ENCODE data around the gene SLC36A1. TPM values are rescaled to one million over a fixed set of nuclear protein-coding genes. Genes with fewer than 3 reads are reported as not detected.

Gene SLC36A1
- total and polyA plus RNA-seq, 2 of the 8 experiments (the other 6 are each of a cell fraction or from before 2014, with no cell fraction given) = 6.6 to 9.6 TPM

- Histone ChIP-seq H4K8ac (ENCODE audit: extremely low read depth, insufficient read depth, low read length) (no peak overlapping the region), H3K79me1 (ENCODE audit: low read depth, low read length) (no peaks in the 10 kb centered on the region), H3K36me3 (ENCODE audit: control insufficient read depth in 2 of 4, insufficient read depth in 4 of 4, low read length in 3 of 4) (peaks cover 0 to 5% (median 0%) of the 10 kb centered on the region in 4 experiments; a peak in 1 of 8 replicates), H3K23me2 (ENCODE audit: low read depth, low read length) (no peaks in the 10 kb centered on the region; the same call in 1 of the 2 replicates), H3K18ac (ENCODE audit: extremely low read depth, low read length) (no peak overlapping the region), H3K23ac (ENCODE audit: insufficient read length) (no peak overlapping the region), H3K4me2 (ENCODE audit: insufficient read depth in 1 of 2, low read depth in 2 of 2, low read length in 2 of 2) (no peak overlapping the region), H3K14ac (ENCODE audit: insufficient read length) (no peak overlapping the region), H3K79me2 (ENCODE audit: control insufficient read depth in 1 of 2, insufficient read depth in 2 of 2, low read length in 2 of 2) (no peaks in the 10 kb centered on the region), H4K91ac (replicated peaks; ENCODE audit: insufficient read length, low read length) (no peak overlapping the region), H4K5ac (ENCODE audit: insufficient read length, low read depth, low read length) (no peak overlapping the region), H3K27me3 (replicated peaks in 1 of 4; ENCODE audit: control insufficient read depth in 3 of 4, extremely low read depth in 1 of 4, insufficient read depth in 3 of 4, low read length in 3 of 4) (no peaks in the 10 kb centered on the region), H2BK120ac (replicated peaks; ENCODE audit: low read depth, low read length) (no peak overlapping the region), H3K4me1 (replicated peaks in 1 of 4; ENCODE audit: control insufficient read depth in 3 of 4, insufficient read depth in 4 of 4, low read length in 3 of 4) (no peaks in the 10 kb centered on the region), H2BK15ac (ENCODE audit: low read length) (no peak overlapping the region), H2AFZ (ENCODE audit: low read length) (no peak overlapping the region), H2BK12ac (ENCODE audit: low read depth, low read length) (no peak overlapping the region), H3K4me3 (ENCODE audit: extremely low read depth in 1 of 4, insufficient read depth in 2 of 4, low read depth in 3 of 4, low read length in 4 of 4) (no peak overlapping the region), H3K27ac (ENCODE audit: low read depth, low read length) (no peak overlapping the region), H3K56ac (replicated peaks; ENCODE audit: insufficient read length, low read depth, low read length) (no peak overlapping the region), H3K9me3 (ENCODE audit: insufficient read depth in 2 of 2, low read depth in 1 of 2, low read length in 1 of 2) (no peaks in the 10 kb centered on the region), H3K4ac (replicated peaks; ENCODE audit: insufficient read length, low read depth, low read length) (no peak overlapping the region), H2AK5ac (ENCODE audit: low read depth, low read length) (no peak overlapping the region), H3K9ac (replicated peaks in 1 of 4; ENCODE audit: extremely low read depth in 1 of 4, low read depth in 3 of 4, low read length in 3 of 4) (no peak overlapping the region; a peak in 1 of 7 replicates), H2BK20ac (ENCODE audit: low read length) (no peak overlapping the region), H2BK5ac (ENCODE audit: low read depth, low read length) (no peak overlapping the region), H4K20me1 (replicated peaks in 1 of 2; ENCODE audit: control insufficient read depth in 1 of 2, insufficient read depth in 2 of 2, low read length in 2 of 2) (no peaks in the 10 kb centered on the region)
- DNase-seq (ENCODE audit: low read depth in 1 of 2, low spot score in 2 of 2) = no peak
- ChIA-PET POLR2A (ENCODE audit: partially characterized antibody) (no interaction called here), CTCF (ENCODE audit: partially characterized antibody) (no interaction called here)
- FAIRE-seq = no peak
- TF ChIP-seq TEAD4 (IDR thresholded peaks at IDR 0.05; ENCODE audit: low read depth, low read length) (no peak), MAX (IDR thresholded peaks at IDR 0.05) (no peak), EP300 (IDR thresholded peaks at IDR 0.05; ENCODE audit: borderline replicate concordance in 1 of 2, low read depth in 2 of 2, low read length in 2 of 2) (no peak), ATF2 (IDR thresholded peaks at IDR 0.05; ENCODE audit: low read length) (no peak), CTBP2 (IDR thresholded peaks at IDR 0.05; ENCODE audit: borderline replicate concordance, insufficient read depth, insufficient read length, low read length) (no peak), JUND (IDR thresholded peaks at IDR 0.05; ENCODE audit: low read length) (no peak), CEBPB (IDR thresholded peaks at IDR 0.05; ENCODE audit: low read depth, low read length) (no peak), ASH2L (IDR thresholded peaks at IDR 0.05; ENCODE audit: low read length) (no peak), RBBP5 (IDR thresholded peaks at IDR 0.05; ENCODE audit: borderline replicate concordance, low read depth, low read length) (no peak), SIRT6 (IDR thresholded peaks at IDR 0.05; ENCODE audit: low read length) (no peak), SP2 (IDR thresholded peaks at IDR 0.05; ENCODE audit: low read length) (no peak), POU5F1 (IDR thresholded peaks at IDR 0.05; ENCODE audit: low read depth, low read length) (no peak), POLR2A (IDR thresholded peaks at IDR 0.05; ENCODE audit: control extremely low read depth in 1 of 2, low read depth in 2 of 2, low read length in 2 of 2) (no peak), SIN3A (conservative IDR thresholded peaks at IDR 0.05 in 1 of 2, IDR thresholded peaks at IDR 0.05 in 1 of 2; ENCODE audit: low read depth in 1 of 2, low read length in 2 of 2) (no peak), JUN (IDR thresholded peaks at IDR 0.05; ENCODE audit: low read depth, low read length) (no peak)
Observed at GRCh38 chr5:151469386-151469785, 22.0 kb downstream of the SLC36A1 start.
